ENCODE data around the gene CXCL14. TPM values are rescaled to one million over a fixed set of nuclear protein-coding genes. Genes with fewer than 3 reads are reported as not detected.

CXCL14 gene
- total and polyA plus RNA-seq, 2 of the 13 experiments (the other 11 are each of a cell fraction or from before 2014, with no cell fraction given) = not detected

DNA sequence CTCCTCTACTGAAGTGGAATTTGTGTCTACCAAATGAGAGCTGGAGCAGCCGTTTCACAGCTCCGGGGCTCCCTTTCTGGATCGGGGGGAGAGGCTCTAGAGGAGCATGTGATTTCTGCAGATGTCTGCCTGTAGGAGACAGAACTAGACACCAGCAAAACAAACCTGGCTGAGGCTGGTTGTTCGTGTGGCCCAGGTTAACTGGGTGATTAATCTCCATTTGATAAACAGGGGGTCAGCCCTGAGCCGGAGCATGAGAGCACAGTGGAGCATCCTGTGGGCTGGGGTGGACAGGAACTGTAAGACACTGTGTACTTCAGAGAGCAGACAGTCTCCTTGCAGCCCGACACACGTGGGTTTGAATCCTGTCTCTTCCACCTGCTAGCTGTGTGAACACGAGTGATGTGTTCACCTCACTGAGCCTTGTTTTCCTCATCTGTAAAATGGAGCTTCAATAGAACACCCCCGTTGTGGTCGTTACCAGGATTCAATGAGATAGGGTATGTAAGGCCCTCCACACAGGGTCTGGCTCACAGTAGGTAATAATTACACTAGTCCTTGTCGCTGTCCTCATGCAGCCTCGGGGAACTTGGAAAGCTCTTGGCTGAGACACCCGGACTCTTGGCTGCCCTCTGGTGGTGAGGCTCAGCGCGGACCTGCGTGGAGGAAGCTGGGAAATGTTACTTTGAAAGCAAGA lies 12.9 kb downstream of the CXCL14 start (continued):
- TF ChIP-seq NFKB2 (CRISPR knock-in tag; IDR thresholded peaks at IDR 0.05; ENCODE audit: borderline replicate concordance) (no peak), ZNF615 (CRISPR knock-in tag; IDR thresholded peaks at IDR 0.05; ENCODE audit: borderline replicate concordance) (no peak), MED13 (CRISPR knock-in tag; IDR thresholded peaks at IDR 0.05) (no peak), STAG1 (CRISPR knock-in tag; IDR thresholded peaks at IDR 0.05) (peak; percentile 36; the same call in 1 of the 2 replicates), ZNF251 (CRISPR knock-in tag; IDR thresholded peaks at IDR 0.05) (no peak), ATF7 (IDR thresholded peaks at IDR 0.05) (no peak), ATF7 (CRISPR knock-in tag; IDR thresholded peaks at IDR 0.05) (no peak), ZBTB20 (CRISPR knock-in tag; IDR thresholded peaks at IDR 0.05; ENCODE audit: borderline replicate concordance, low read depth) (no peak), TGIF2 (CRISPR knock-in tag; IDR thresholded peaks at IDR 0.05) (no peak), ZNF629 (CRISPR knock-in tag; conservative IDR thresholded peaks at IDR 0.05) (peak; percentile 72), NKX3-1 (CRISPR knock-in tag; IDR thresholded peaks at IDR 0.05) (no peak), ZNF772 (CRISPR knock-in tag; IDR thresholded peaks at IDR 0.05) (no peak), KLF6 (CRISPR knock-in tag; IDR thresholded peaks at IDR 0.05) (no peak), ZNF354B (CRISPR knock-in tag; IDR thresholded peaks at IDR 0.05) (no peak), CENPX (CRISPR knock-in tag; IDR thresholded peaks at IDR 0.05) (no peak), HOXD1 (CRISPR knock-in tag; IDR thresholded peaks at IDR 0.05) (no peak)
- TF ChIP-seq, protein P1, sequence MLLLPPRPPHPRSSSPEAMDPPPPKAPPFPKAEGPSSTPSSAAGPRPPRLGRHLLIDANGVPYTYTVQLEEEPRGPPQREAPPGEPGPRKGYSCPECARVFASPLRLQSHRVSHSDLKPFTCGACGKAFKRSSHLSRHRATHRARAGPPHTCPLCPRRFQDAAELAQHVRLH (CRISPR knock-in tag; IDR thresholded peaks at IDR 0.05; ENCODE audit: borderline replicate concordance, low read depth) = 0 out of 2 replicates have a peak, but pooled peaks have one; percentile 24
- TF ChIP-seq, protein P2, sequence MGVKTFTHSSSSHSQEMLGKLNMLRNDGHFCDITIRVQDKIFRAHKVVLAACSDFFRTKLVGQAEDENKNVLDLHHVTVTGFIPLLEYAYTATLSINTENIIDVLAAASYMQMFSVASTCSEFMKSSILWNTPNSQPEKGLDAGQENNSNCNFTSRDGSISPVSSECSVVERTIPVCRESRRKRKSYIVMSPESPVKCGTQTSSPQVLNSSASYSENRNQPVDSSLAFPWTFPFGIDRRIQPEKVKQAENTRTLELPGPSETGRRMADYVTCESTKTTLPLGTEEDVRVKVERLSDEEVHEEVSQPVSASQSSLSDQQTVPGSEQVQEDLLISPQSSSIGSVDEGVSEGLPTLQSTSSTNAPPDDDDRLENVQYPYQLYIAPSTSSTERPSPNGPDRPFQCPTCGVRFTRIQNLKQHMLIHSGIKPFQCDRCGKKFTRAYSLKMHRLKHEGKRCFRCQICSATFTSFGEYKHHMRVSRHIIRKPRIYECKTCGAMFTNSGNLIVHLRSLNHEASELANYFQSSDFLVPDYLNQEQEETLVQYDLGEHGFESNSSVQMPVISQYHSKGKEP (CRISPR knock-in tag; IDR thresholded peaks at IDR 0.05) = no peak
- TF ChIP-seq, protein P3, sequence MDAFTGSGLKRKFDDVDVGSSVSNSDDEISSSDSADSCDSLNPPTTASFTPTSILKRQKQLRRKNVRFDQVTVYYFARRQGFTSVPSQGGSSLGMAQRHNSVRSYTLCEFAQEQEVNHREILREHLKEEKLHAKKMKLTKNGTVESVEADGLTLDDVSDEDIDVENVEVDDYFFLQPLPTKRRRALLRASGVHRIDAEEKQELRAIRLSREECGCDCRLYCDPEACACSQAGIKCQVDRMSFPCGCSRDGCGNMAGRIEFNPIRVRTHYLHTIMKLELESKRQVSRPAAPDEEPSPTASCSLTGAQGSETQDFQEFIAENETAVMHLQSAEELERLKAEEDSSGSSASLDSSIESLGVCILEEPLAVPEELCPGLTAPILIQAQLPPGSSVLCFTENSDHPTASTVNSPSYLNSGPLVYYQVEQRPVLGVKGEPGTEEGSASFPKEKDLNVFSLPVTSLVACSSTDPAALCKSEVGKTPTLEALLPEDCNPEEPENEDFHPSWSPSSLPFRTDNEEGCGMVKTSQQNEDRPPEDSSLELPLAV (CRISPR knock-in tag; conservative IDR thresholded peaks at IDR 0.05; ENCODE audit: low read depth) = no peak
- TF ChIP-seq, protein P4, sequence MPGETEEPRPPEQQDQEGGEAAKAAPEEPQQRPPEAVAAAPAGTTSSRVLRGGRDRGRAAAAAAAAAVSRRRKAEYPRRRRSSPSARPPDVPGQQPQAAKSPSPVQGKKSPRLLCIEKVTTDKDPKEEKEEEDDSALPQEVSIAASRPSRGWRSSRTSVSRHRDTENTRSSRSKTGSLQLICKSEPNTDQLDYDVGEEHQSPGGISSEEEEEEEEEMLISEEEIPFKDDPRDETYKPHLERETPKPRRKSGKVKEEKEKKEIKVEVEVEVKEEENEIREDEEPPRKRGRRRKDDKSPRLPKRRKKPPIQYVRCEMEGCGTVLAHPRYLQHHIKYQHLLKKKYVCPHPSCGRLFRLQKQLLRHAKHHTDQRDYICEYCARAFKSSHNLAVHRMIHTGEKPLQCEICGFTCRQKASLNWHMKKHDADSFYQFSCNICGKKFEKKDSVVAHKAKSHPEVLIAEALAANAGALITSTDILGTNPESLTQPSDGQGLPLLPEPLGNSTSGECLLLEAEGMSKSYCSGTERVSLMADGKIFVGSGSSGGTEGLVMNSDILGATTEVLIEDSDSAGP (CRISPR knock-in tag; IDR thresholded peaks at IDR 0.05; ENCODE audit: borderline replicate concordance) = 0 out of 2 replicates have a peak, but pooled peaks have one; percentile 21

All from HepG2 (cell line).